SK-N-SH treated with all-trans-retinoic acid at 6 μM for 48 hours (cell line): ENCODE data around the gene RGS7.

Experiments
- ARNTL ChIP-seq: fragments of 450-650 bp; formaldehyde crosslinking; IDR thresholded peaks from 2 replicates; pipeline ENCODE4 v1.5.0; 2020; ENCODE audit warnings: low read depth, mild to moderate bottlenecking, moderate library complexity, borderline replicate concordance
- OSR1 ChIP-seq: fragments of 250-450 bp; sonication (Bioruptor Pico); IDR thresholded peaks from 2 replicates; pipeline ENCODE4 v1.8.0; 2022; ENCODE audit warnings: moderate library complexity, mild to moderate bottlenecking, inconsistent platforms
- PPARA ChIP-seq: fragments of 250-450 bp; sonication (Bioruptor Pico); IDR thresholded peaks from 2 replicates; pipeline ENCODE4 v1.5.0; 2020; ENCODE audit warnings: mild to moderate bottlenecking, borderline replicate concordance
- RARB ChIP-seq: fragments of 250-450 bp; sonication (Bioruptor Pico); IDR thresholded peaks from 2 replicates; pipeline ENCODE4 v1.8.0; 2021; ENCODE audit warnings: mild to moderate bottlenecking, moderate library complexity
- TCF4 ChIP-seq: fragments of 250-450 bp; sonication (Bioruptor Pico); IDR thresholded peaks from 2 replicates; pipeline ENCODE4 v1.8.0; 2021; ENCODE audit warnings: mild to moderate bottlenecking, moderate library complexity, borderline replicate concordance
- ZFP3 ChIP-seq: fragments of 250-450 bp; sonication (Bioruptor Pico); IDR thresholded peaks from 2 replicates; pipeline ENCODE4 v1.5.0; 2020; ENCODE audit warnings: mild to moderate bottlenecking, moderate library complexity
- ZNF565 ChIP-seq: fragments of 450-650 bp; formaldehyde crosslinking; conservative IDR thresholded peaks from 2 replicates; pipeline ENCODE4 v1.5.0; 2020; ENCODE audit warnings: low read depth, mild to moderate bottlenecking, moderate library complexity
- TF ChIP-seq, protein P1 (sequence below): fragments of 250-450 bp; sonication (Bioruptor Pico); IDR thresholded peaks from 2 replicates; pipeline ENCODE4 v1.8.0; 2021; ENCODE audit warnings: low read depth, mild to moderate bottlenecking, moderate library complexity, borderline replicate concordance
- TF ChIP-seq, protein P2 (sequence below): fragments of 250-450 bp; sonication (Bioruptor Pico); IDR thresholded peaks from 2 replicates; pipeline ENCODE4 v1.5.1; 2020; ENCODE audit warnings: low read depth, mild to moderate bottlenecking, moderate library complexity
- TF ChIP-seq, protein P3 (sequence below): fragments of 250-450 bp; sonication (Bioruptor Pico); IDR thresholded peaks from 2 replicates; pipeline ENCODE4 v1.8.0; 2020; ENCODE audit warnings: mild to moderate bottlenecking, moderate library complexity, borderline replicate concordance

DNA sequence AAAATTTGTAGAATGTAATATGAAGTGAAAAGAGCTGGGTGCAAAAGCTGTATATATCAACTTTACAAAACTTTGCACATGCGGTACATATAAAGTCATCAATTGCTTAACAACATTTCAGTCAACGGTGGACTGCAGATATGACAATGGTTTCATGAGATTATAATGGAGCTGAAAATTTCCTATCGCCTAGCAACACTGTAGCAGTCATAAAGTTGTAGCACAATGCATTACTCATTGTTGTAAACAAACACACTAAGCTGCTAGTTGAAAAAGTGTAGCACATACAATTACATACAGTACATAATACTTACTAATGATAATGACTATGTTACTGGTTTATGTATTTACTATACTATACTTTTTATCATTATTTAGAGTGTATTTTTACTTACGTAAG, 64.0 kb downstream of the RGS7 start:
- TF ChIP-seq TCF4 (CRISPR knock-in tag) (no peak), ZFP3 (CRISPR knock-in tag) (no peak), ARNTL (CRISPR knock-in tag) (no peak), PPARA (CRISPR knock-in tag) (no peak), ZNF565 (no peak), OSR1 (CRISPR knock-in tag) (no peak), RARB (no peak)
- TF ChIP-seq, protein P1, sequence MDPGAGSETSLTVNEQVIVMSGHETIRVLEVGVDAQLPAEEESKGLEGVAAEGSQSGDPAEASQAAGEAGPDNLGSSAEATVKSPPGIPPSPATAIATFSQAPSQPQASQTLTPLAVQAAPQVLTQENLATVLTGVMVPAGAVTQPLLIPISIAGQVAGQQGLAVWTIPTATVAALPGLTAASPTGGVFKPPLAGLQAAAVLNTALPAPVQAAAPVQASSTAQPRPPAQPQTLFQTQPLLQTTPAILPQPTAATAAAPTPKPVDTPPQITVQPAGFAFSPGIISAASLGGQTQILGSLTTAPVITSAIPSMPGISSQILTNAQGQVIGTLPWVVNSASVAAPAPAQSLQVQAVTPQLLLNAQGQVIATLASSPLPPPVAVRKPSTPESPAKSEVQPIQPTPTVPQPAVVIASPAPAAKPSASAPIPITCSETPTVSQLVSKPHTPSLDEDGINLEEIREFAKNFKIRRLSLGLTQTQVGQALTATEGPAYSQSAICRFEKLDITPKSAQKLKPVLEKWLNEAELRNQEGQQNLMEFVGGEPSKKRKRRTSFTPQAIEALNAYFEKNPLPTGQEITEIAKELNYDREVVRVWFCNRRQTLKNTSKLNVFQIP (CRISPR knock-in tag): no peak
- TF ChIP-seq, protein P2, sequence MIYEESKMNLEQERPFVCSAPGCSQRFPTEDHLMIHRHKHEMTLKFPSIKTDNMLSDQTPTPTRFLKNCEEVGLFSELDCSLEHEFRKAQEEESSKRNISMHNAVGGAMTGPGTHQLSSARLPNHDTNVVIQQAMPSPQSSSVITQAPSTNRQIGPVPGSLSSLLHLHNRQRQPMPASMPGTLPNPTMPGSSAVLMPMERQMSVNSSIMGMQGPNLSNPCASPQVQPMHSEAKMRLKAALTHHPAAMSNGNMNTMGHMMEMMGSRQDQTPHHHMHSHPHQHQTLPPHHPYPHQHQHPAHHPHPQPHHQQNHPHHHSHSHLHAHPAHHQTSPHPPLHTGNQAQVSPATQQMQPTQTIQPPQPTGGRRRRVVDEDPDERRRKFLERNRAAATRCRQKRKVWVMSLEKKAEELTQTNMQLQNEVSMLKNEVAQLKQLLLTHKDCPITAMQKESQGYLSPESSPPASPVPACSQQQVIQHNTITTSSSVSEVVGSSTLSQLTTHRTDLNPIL: no peak
- TF ChIP-seq, protein P3, sequence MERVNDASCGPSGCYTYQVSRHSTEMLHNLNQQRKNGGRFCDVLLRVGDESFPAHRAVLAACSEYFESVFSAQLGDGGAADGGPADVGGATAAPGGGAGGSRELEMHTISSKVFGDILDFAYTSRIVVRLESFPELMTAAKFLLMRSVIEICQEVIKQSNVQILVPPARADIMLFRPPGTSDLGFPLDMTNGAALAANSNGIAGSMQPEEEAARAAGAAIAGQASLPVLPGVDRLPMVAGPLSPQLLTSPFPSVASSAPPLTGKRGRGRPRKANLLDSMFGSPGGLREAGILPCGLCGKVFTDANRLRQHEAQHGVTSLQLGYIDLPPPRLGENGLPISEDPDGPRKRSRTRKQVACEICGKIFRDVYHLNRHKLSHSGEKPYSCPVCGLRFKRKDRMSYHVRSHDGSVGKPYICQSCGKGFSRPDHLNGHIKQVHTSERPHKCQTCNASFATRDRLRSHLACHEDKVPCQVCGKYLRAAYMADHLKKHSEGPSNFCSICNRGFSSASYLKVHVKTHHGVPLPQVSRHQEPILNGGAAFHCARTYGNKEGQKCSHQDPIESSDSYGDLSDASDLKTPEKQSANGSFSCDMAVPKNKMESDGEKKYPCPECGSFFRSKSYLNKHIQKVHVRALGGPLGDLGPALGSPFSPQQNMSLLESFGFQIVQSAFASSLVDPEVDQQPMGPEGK (CRISPR knock-in tag): no peak
